Effector memory CD8-positive, alpha-beta T cell (primary cell): ENCODE measurements around the gene SETSIP.
"Not testable (repeated sequence)": the region's sequence is repeated elsewhere in the genome, so short reads cannot be mapped to it uniquely, and the experiment has no call there.

Experiments
- ATAC-seq: fragments of 150-1000 bp; cut with Tn5 transposase; replicated peaks from 2 replicates; pipeline ENCODE4 v1.10.0; 2021; ENCODE audit warnings: mild to moderate bottlenecking, moderate library complexity
- DNase-seq, 3 experiments: peaks; one replicate each; pipeline ENCODE4 v3.0.0; 2021
- H3K27ac Mint-ChIP-seq, 2 donors: one replicate each; pipeline ENCODE4 v1.8.0; 2022; ENCODE audit warnings: mild to moderate bottlenecking in 2 of 2, mixed read lengths in 2 of 2, moderate library complexity in 2 of 2
- H3K27me3 Mint-ChIP-seq, 2 donors: one replicate each; pipeline ENCODE4 v1.8.0; 2022; ENCODE audit warnings: mixed read lengths in 2 of 2
- H3K36me3 Mint-ChIP-seq: one replicate; pipeline ENCODE4 v1.8.0; 2022; ENCODE audit warnings: mild to moderate bottlenecking, moderate library complexity, mixed read lengths; ENCODE audit not compliant: insufficient read depth
- H3K4me1 Mint-ChIP-seq, 2 donors: one replicate each; pipeline ENCODE4 v1.8.0; 2022; ENCODE audit warnings: low read depth in 2 of 2, mixed read lengths in 2 of 2
- H3K4me3 Mint-ChIP-seq, 2 donors: one replicate each; pipeline ENCODE4 v1.8.0; 2022; ENCODE audit warnings: mild to moderate bottlenecking in 2 of 2, mixed read lengths in 2 of 2, moderate library complexity in 2 of 2
- H3K9me3 Mint-ChIP-seq, 2 donors: one replicate each; pipeline ENCODE4 v1.8.0; 2022; ENCODE audit warnings: mixed read lengths in 2 of 2

Gene SETSIP

GRCh38 chr1:92038695-92039346, 36.4 kb downstream of the SETSIP start:
- ATAC-seq (no peak), DNase-seq (no peak)
- Mint-ChIP-seq H3K27me3 (peaks cover 13 to 17% of the 10 kb centered on the region in 2 donors), H3K4me1 (no peaks in the 10 kb centered on the region), H3K36me3 (peaks cover 6% of the 10 kb centered on the region), H3K4me3 (no peak overlapping the region), H3K27ac (no peak overlapping the region), H3K9me3 (no peaks in the 10 kb centered on the region)

DNA sequence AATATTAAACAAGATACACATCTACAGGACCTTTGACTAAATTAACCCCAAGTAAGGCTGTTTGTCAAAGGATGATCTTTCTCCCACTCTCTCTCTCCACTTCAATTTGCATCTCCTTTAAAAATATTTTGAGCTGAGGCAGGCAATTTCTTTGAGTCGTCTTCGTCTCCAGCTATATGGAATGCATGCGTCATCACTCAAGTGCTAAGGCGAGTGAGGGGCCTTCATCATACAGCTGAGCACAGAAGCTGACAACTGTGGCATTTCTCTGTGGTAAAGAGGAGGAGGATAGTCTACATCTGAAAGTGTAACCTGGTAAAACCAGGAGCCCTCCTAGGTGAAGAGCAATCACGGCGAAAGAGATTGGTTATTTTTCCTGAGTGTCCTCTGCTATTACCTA, 37.8 kb downstream of the SETSIP start:
- ATAC-seq: no peak
- no peak overlapping the region for H3K27ac Mint-ChIP-seq
- no peak overlapping the region for H3K4me3 Mint-ChIP-seq
- H3K27me3 Mint-ChIP-seq: peaks cover 13 to 17% of the 10 kb centered on the region in 2 donors
- H3K36me3 Mint-ChIP-seq: peaks cover 9% of the 10 kb centered on the region
- DNase-seq: no peak
- no peaks in the 10 kb centered on the region for H3K9me3 Mint-ChIP-seq
- H3K4me1 Mint-ChIP-seq: no peaks in the 10 kb centered on the region

DNA sequence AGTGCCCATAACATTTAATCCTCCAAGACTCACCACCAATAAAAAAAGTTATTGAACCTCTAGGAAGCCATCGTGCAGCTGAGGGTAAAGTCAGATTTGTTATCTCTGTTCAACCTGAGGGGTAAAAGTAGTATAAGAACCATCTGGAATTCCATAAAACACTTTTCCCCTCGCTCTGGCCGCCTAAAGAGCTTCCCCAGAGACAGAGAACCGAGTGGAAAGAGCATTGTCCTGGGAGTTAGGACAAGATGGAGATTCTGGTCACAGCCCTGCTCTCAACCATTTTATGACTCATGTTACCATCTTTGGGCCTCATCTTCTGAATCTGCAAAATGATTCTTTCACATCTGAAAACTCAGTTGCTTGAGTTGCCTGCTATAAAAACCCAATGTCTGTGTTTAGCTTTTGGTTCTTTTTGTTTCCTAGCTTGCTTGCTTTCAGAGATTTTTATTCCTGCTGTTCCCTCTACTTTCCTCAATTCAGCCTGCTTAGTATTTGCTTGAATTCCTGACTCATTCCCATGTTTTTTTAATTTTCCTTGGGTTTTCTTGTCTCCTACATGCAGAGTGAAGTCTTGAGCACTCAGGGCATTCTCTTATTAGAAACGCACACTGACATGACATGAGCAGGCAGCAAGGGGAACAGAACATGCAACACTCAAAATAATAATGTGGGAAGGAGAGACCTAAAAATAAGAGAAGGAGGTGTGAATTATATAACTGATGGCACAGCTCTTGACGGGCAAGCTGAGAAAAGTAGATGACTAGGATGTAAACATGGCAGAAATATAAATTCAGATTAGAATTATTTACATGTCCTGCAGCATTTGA, 43.7 kb downstream of the SETSIP start:
- H3K36me3 Mint-ChIP-seq: peaks cover 14% of the 10 kb centered on the region
- H3K4me3 Mint-ChIP-seq: peak overlapping the region in 1 of 2 donors; percentile 78
- H3K9me3 Mint-ChIP-seq: no peaks in the 10 kb centered on the region
- peaks cover 16 to 30% of the 10 kb centered on the region in 2 donors for H3K27me3 Mint-ChIP-seq
- DNase-seq: no peak
- peak overlapping the region in 1 of 2 donors; percentile 52 for H3K27ac Mint-ChIP-seq
- peaks cover 7 to 12% of the 10 kb centered on the region in 2 donors for H3K4me1 Mint-ChIP-seq
- no peak for ATAC-seq

- ATAC-seq (peak; percentile 21), DNase-seq (no peak)
- peaks cover 7 to 12% of the 10 kb centered on the region in 2 donors for H3K4me1 Mint-ChIP-seq
- H3K27me3 Mint-ChIP-seq: peaks cover 11 to 22% of the 10 kb centered on the region in 2 donors
- peak overlapping the region; percentile 78 for H3K4me3 Mint-ChIP-seq
- peak overlapping the region; percentile 29 to 52 for H3K27ac Mint-ChIP-seq
- H3K36me3 Mint-ChIP-seq: peaks cover 14% of the 10 kb centered on the region
- H3K9me3 Mint-ChIP-seq: no peaks in the 10 kb centered on the region
These were observed 44.5 kb downstream of the SETSIP start for GRCh38 chr1:92030656-92031107.

GRCh38 chr1:92029241-92029922, 45.8 kb downstream of the SETSIP start:
- ATAC-seq (no peak), DNase-seq (no peak)
- Mint-ChIP-seq H3K4me3 (peak overlapping the region; percentile 78), H3K36me3 (peaks cover 14% of the 10 kb centered on the region), H3K27ac (peak overlapping the region in 1 of 2 donors; percentile 35), H3K4me1 (peaks cover 7 to 12% of the 10 kb centered on the region in 2 donors), H3K27me3 (peaks cover 8 to 16% of the 10 kb centered on the region in 2 donors), H3K9me3 (no peaks in the 10 kb centered on the region)

DNA sequence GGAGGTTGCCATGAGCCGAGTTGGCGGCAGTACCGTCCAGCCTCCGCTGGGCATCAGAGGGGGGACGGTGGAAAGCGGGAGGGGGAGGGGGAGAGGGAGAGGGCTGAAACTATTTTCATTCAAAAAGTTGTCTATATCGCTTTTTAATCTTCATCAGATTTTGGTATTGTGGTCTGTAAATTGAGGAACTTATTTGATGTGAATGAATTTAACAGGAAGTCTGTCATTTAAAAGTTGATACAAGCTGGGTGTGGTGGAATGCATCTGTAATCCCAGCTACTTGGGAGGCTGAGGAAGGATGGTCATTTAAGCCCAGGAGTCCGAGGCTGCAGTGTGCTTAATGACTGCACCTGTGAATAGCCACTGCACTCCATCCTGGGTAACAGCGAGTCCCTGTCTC, 48.4 kb downstream of the SETSIP start:
- DNase-seq: no peak
- no peaks in the 10 kb centered on the region for H3K9me3 Mint-ChIP-seq

GRCh38 chr1:92026042-92026441, 49.2 kb downstream of the SETSIP start:
- peaks cover 7 to 10% of the 10 kb centered on the region in 2 donors for H3K4me1 Mint-ChIP-seq
- H3K4me3 Mint-ChIP-seq, H3K27ac Mint-ChIP-seq, H3K36me3 Mint-ChIP-seq, H3K9me3 Mint-ChIP-seq, ATAC-seq, DNase-seq: not testable (repeated sequence)
- H3K27me3 Mint-ChIP-seq: peaks cover 8 to 25% of the 10 kb centered on the region in 2 donors

More for the DNA sequence above, 48.4 kb downstream of the SETSIP start:
- no peak for ATAC-seq
- Mint-ChIP-seq H3K36me3 (peaks cover 9% of the 10 kb centered on the region), H3K4me3 (no peak overlapping the region), H3K27me3 (peaks cover 8 to 25% of the 10 kb centered on the region in 2 donors), H3K27ac (no peak overlapping the region), H3K4me1 (peaks cover 7 to 12% of the 10 kb centered on the region in 2 donors)
